ENCODE data around the gene NETO1. TPM values are rescaled to one million over a fixed set of nuclear protein-coding genes. Genes with fewer than 3 reads are reported as not detected.

NETO1 gene
- total RNA-seq, 2 experiments from 2014 or later: not detected

- intact Hi-C loops (cut with micrococcal nuclease; ENCODE audit: unreplicated experiment): no loop called here
- Histone ChIP-seq H3K9me2 (ENCODE audit: insufficient read depth, low read length) (no peaks in the 10 kb centered on the region), H3K4me3 (ENCODE audit: low read depth, low read length, poor library complexity, severe bottlenecking) (no peak overlapping the region), H3K36me3 (ENCODE audit: insufficient read depth, low read length) (no peaks in the 10 kb centered on the region), H4K20me1 (ENCODE audit: insufficient read depth, low read length) (no peaks in the 10 kb centered on the region), H3K79me2 (ENCODE audit: insufficient read depth, low read depth, low read length) (no peaks in the 10 kb centered on the region), H3K4me2 (ENCODE audit: low read length) (no peak overlapping the region), H3K4me1 (ENCODE audit: insufficient read depth, low read length, poor library complexity, severe bottlenecking) (no peaks in the 10 kb centered on the region), H3K27ac (ENCODE audit: low read depth, low read length, poor library complexity, severe bottlenecking) (no peak overlapping the region), H2AFZ (ENCODE audit: low read length) (no peak overlapping the region), H3K9me3 (ENCODE audit: low read length) (no peaks in the 10 kb centered on the region)
- no TSS peak for BruUV-seq (replicated peaks)
- ChIA-PET CTCF (ENCODE audit: unreplicated experiment) (no interaction called here), POLR2A (no interaction called here)
- TF ChIP-seq EZH2phosphoT487 (IDR thresholded peaks at IDR 0.05; ENCODE audit: borderline replicate concordance, low read depth, low read length) (no peak), CTCF (conservative IDR thresholded peaks at IDR 0.05; ENCODE audit: low read length) (no peak)
- no peak for DNase-seq (ENCODE audit: low spot score)
These were observed 129.7 kb downstream of the NETO1 start for GRCh38 chr18:72738136-72738535.

GRCh38 chr18:72727776-72728175 is 140.0 kb downstream of the NETO1 start:
- ChIA-PET POLR2A (no interaction called here), CTCF (ENCODE audit: unreplicated experiment) (no interaction called here)
- no peaks in the 10 kb centered on the region for H3K9me2 ChIP-seq (ENCODE audit: insufficient read depth, low read length)
- TF ChIP-seq CTCF (conservative IDR thresholded peaks at IDR 0.05; ENCODE audit: low read length) (no peak), EZH2phosphoT487 (IDR thresholded peaks at IDR 0.05; ENCODE audit: borderline replicate concordance, low read depth, low read length) (no peak)
- H3K79me2 ChIP-seq (ENCODE audit: insufficient read depth, low read depth, low read length): no peaks in the 10 kb centered on the region
- H3K27ac ChIP-seq (ENCODE audit: low read depth, low read length, poor library complexity, severe bottlenecking): no peak overlapping the region
- H3K9me3 ChIP-seq (ENCODE audit: low read length): no peaks in the 10 kb centered on the region
- no peaks in the 10 kb centered on the region for H3K36me3 ChIP-seq (ENCODE audit: insufficient read depth, low read length)
- H2AFZ ChIP-seq (ENCODE audit: low read length): no peak overlapping the region
- H3K4me2 ChIP-seq (ENCODE audit: low read length): no peak overlapping the region
- DNase-seq (ENCODE audit: low spot score): no peak
- no TSS peak for BruUV-seq (replicated peaks)
- H4K20me1 ChIP-seq (ENCODE audit: insufficient read depth, low read length): no peaks in the 10 kb centered on the region
- H3K4me3 ChIP-seq (ENCODE audit: low read depth, low read length, poor library complexity, severe bottlenecking): no peak overlapping the region
- H3K4me1 ChIP-seq (ENCODE audit: insufficient read depth, low read length, poor library complexity, severe bottlenecking): no peaks in the 10 kb centered on the region
- intact Hi-C loops (cut with micrococcal nuclease; ENCODE audit: unreplicated experiment): no loop called here

- no peak overlapping the region for H3K4me3 ChIP-seq (ENCODE audit: low read depth, low read length, poor library complexity, severe bottlenecking)
- CTCF ChIA-PET (ENCODE audit: unreplicated experiment): no interaction called here
- intact Hi-C loops (cut with micrococcal nuclease; ENCODE audit: unreplicated experiment): no loop called here
- TF ChIP-seq CTCF (conservative IDR thresholded peaks at IDR 0.05; ENCODE audit: low read length): no peak
- TF ChIP-seq EZH2phosphoT487 (IDR thresholded peaks at IDR 0.05; ENCODE audit: borderline replicate concordance, low read depth, low read length): no peak
- no peaks in the 10 kb centered on the region for H4K20me1 ChIP-seq (ENCODE audit: insufficient read depth, low read length)
- no peak overlapping the region for H2AFZ ChIP-seq (ENCODE audit: low read length)
- H3K9me2 ChIP-seq (ENCODE audit: insufficient read depth, low read length): no peaks in the 10 kb centered on the region
- H3K79me2 ChIP-seq (ENCODE audit: insufficient read depth, low read depth, low read length): no peaks in the 10 kb centered on the region
- no peak overlapping the region for H3K4me2 ChIP-seq (ENCODE audit: low read length)
- H3K9me3 ChIP-seq (ENCODE audit: low read length): no peaks in the 10 kb centered on the region
- DNase-seq (ENCODE audit: low spot score): no peak
- no peak overlapping the region for H3K27ac ChIP-seq (ENCODE audit: low read depth, low read length, poor library complexity, severe bottlenecking)
- H3K4me1 ChIP-seq (ENCODE audit: insufficient read depth, low read length, poor library complexity, severe bottlenecking): no peaks in the 10 kb centered on the region
- no peaks in the 10 kb centered on the region for H3K36me3 ChIP-seq (ENCODE audit: insufficient read depth, low read length)
- no TSS peak for BruUV-seq (replicated peaks)
- POLR2A ChIA-PET: no interaction called here
These were observed 140.6 kb downstream of the NETO1 start for GRCh38 chr18:72727038-72727655.
